PFSK-1 (cell line): ENCODE data around the gene SLCO3A1.

ENCODE experiments used
- FOXP2 ChIP-seq: optimal IDR thresholded peaks from 2 replicates; pipeline ENCODE3; 2011; ENCODE audit warnings: borderline replicate concordance, control low read depth, inconsistent platforms; ENCODE audit not compliant: insufficient read depth; ENCODE audit errors: extremely low read length, extremely low read depth
- POLR2AphosphoS5 ChIP-seq: IDR thresholded peaks from 2 replicates; pipeline ENCODE4 v1.6.1; 2012; ENCODE audit warnings: low read depth, mild to moderate bottlenecking, control low read depth, low read length, moderate library complexity
- REST ChIP-seq, 2 experiments: IDR thresholded peaks; 2 replicates each; pipeline versions ENCODE4 v1.6.1 to v1.8.0; 2011 to 2012; ENCODE audit warnings: low read depth in 2 of 2, low read length in 2 of 2, control low read depth in 1 of 2, inconsistent platforms in 1 of 2, mild to moderate bottlenecking in 1 of 2, moderate library complexity in 1 of 2; ENCODE audit not compliant: insufficient read depth in 1 of 2
- SIN3A ChIP-seq: IDR thresholded peaks from 2 replicates; pipeline ENCODE4 v1.6.1; 2012; ENCODE audit warnings: mild to moderate bottlenecking, low read length, moderate library complexity, borderline replicate concordance; ENCODE audit not compliant: insufficient read depth
- TAF1 ChIP-seq: IDR thresholded peaks from 2 replicates; pipeline ENCODE4 v1.6.1; 2012; ENCODE audit warnings: low read length, control low read depth, borderline replicate concordance; ENCODE audit not compliant: insufficient read depth

The SLCO3A1 gene

DNA sequence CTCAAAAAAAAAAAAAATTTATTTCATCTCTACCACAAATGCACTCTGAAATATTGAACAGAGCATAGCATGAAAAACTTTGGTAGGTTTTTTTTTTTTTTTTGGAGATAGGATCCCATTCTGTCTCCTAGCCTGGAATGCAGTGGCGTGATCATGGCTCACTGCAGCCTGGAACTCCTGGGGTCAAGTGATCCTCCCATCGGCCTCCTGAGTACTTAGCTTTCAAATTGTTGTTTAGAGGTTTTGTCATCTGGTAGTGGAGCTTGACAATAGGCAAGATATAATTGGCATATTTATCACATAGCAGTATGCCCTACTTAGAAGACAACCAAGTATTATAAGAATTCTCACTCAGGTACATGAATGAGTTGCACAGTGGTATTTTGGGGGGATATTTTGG is 306.0 kb downstream of the SLCO3A1 start:
- TF ChIP-seq SIN3A (no peak), REST (IDR thresholded peaks at IDR 0.05; ENCODE audit: insufficient read depth in 1 of 2, low read depth in 2 of 2, low read length in 2 of 2) (no peak), FOXP2 (no peak)

- TF ChIP-seq POLR2AphosphoS5 (no peak), REST (IDR thresholded peaks at IDR 0.05; ENCODE audit: insufficient read depth in 1 of 2, low read depth in 2 of 2, low read length in 2 of 2) (no peak), SIN3A (no peak), FOXP2 (no peak), TAF1 (no peak)
Measured at GRCh38 chr15:92159906-92160841, 306.7 kb downstream of the SLCO3A1 start.

GRCh38 chr15:92161039-92161670 is 307.6 kb downstream of the SLCO3A1 start:
- no peak for TF ChIP-seq TAF1
- no peak for TF ChIP-seq REST (IDR thresholded peaks at IDR 0.05; ENCODE audit: insufficient read depth in 1 of 2, low read depth in 2 of 2, low read length in 2 of 2)
- TF ChIP-seq SIN3A: no peak
- no peak for TF ChIP-seq FOXP2
- TF ChIP-seq POLR2AphosphoS5: no peak

- TF ChIP-seq POLR2AphosphoS5 (no peak), FOXP2 (no peak), REST (IDR thresholded peaks at IDR 0.05; ENCODE audit: insufficient read depth in 1 of 2, low read depth in 2 of 2, low read length in 2 of 2) (no peak), SIN3A (no peak), TAF1 (no peak)
Measured at GRCh38 chr15:92162657-92163056, 309.1 kb downstream of the SLCO3A1 start.
